NCI-H748 (cell line): ENCODE data around the gene PPP1R14B.

Experiments used
- DNase-seq: peaks from one replicate; lab custom pipeline; 2025; ENCODE audit not compliant: unreplicated experiment; lab: John Stamatoyannopoulos, UW

The PPP1R14B gene

DNA sequence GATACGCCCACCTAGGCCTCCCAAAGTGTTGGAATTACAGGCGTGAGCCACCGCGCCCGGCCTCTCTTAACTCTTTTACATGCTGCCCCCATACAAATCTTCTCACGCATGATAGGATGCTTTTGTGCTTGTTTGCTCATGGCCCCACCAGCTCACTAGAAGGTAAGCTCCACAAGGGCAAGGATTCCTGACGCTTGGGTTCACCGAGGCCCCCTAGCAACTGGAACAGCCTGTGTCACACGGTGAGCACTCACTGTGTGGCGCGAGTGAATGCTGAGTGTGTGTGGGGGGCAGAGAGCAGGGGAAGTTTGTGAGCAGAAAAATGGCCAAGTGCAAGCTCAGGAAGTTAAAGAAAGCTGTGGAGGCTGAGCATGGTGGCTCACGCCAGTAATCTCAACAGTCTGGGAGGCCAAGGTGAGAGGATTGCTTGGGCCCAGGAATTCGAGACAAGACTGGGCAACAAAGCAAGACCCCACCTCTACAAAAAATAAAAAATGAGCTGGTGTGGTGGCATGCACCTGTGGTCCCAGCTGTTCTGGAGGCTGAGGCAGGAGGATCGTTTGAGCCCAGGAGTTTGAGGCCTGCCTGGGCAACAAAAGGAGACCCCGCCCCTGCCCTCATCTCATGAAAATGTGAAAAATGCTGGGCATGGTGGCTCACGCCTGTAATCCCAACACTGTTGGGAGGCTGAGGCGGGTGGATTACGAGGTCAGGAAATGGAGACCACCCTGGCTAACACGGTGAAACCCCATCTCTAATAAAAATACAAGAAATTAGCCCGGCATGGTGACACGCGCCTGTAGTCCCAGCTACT is 35.4 kb upstream of the PPP1R14B start:
- no peak for DNase-seq

DNA sequence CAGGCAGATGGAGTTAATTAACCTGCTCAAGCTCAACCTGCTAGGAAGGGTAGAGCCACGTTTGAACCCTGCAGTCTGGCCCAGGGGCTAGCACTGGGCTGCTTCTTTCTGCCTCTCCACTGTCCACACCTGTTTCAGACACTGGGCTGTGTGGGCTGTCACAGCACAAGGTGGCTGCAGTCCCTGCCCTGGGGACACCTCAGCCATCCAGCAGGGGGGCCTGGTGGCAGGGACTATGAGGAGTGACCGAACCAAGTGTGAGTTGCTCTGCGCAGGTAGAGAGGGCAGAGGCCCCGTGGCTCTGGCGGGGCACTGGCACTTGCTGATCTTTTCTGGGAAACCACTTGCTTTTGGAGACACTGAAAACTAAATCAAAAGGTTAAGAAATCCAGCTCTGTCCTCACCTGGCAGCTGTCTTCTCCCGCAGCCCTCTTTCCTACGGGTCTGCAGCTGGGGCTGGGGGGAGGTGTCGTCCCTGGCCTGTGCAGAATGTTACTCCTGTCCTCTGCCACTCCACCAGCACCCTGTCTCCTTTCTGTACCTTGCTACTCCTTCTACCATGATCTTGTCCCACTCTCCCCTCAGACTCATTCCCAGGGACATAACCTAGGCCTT is 31.9 kb upstream of the PPP1R14B start:
- DNase-seq = no peak

DNA sequence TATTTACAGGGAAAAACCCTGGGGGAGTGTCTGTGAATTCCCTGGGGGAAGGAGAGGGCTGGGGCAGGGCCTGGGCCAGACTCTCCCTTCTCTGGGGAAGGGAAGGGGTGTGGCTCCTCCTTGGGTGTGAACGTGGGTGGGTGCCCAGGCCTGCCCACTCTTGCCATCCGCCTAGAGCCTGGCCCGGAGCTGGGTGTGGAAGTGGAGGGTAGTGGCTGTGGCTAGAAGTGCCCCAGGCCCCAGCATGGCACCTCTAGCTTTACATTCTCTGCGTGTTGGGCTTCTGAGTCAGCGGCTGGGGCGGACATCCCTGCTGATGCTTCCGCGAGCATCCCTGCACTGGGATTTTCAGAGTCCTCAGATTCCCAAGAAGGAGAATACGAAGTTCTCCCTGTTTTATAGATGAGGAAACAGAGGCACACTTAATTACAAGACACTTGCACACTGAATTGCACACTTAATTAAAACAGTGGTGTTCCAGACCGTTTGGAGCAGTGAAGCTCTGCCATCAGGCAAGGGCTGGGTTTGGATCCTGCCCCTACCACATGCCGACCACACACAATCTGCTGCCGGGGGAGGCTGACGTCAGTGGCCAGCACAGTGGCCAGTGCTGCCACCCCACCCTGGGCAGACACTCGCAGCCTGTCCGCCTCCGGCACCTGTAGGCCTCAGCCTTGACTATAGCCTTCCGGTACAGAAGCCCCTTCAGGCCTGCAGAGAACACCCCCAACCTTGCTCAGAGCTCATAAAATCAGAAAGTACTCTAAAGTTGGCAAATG is 30.1 kb upstream of the PPP1R14B start:
- no peak for DNase-seq

DNA sequence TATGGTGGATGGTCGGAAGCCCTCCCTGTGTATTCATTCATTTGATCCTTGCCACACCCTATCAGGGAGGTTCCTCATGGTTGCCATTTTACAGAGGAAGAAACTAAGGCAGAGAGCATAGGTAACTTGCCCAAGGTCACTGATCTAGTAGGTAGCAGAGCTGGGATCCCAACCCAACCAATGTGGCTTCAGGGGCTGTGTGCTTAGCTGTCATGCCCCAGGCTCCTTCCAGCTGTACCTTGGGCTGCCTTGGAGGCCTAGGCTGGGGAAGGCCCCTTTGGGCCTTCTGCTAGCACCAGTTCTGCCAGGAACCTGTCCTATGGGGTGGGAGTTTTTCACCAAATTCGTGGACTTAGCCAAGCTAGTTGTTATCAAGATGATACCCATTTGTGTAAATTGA is 29.1 kb upstream of the PPP1R14B start:
- DNase-seq = no peak

DNA sequence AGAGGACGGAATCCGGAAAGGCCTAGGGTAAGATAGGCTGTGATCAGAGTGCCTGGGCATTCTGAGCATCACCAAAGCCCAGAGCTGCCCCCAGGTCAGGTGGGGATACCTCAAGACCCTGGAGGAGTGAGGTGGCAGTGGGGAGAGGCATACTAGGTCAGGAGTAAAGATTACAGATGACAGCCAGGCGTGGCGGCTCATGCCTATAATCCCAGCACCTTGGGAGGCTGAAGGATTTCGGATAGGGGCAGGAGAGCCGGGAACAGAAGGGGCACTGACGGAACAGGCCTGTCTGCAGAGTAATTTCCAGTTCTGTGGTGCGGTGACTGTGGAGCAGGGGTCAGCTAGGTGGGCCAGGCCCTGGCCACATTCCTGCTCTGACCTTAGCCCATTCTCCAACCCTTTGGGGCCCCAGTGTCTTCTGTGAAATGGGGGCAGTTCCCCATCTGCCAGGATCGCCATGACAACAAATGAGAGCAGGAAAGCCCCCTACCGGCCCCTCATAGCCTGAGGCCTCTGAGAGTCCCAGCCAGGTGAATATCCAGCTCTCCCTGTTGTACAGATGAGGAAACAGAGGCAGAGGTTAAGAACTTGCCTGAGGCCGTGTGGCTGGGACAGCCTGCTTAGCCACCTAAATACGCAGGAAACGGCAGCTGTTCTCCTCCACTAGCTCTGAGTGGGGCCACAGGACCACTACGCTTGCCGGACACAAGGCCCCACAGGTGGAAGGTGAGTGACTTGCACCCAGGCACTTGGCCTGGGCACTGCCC is 28.5 kb upstream of the PPP1R14B start:
- DNase-seq = no peak

DNA sequence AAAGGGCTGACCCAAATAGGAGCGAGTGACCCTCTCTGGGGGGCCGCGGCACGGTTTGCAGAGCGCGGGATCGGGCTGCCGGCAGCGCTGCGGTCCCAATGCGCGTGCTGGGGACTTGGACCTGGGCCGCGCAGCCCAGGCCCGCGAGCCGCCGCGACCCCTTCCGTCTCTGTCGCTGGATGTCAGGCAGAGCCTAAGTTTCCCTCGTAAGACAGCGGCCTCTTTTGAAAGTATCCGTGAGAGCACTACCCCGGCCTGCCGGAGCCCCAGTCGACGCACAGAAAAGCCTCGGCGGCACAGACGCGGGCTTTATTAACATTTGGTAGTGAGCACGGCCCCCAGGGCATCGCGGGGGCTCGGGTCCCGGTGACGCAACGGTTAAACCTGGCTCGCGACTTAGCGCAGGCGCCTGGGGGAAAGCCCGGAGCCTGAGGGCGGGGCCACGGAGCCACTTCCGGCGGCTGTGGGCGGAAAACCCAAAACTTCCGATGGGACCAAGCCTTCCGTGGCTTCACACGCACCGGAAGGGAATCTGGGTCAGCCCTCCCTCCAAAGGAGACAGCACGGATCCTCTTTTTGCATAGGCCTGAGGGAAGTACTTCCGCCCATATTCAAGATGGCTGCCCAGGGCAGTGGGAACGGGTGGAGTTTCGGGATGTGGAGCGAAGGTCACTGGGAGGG is 22.9 kb upstream of the PPP1R14B start:
- peak; percentile 100 for DNase-seq

DNA sequence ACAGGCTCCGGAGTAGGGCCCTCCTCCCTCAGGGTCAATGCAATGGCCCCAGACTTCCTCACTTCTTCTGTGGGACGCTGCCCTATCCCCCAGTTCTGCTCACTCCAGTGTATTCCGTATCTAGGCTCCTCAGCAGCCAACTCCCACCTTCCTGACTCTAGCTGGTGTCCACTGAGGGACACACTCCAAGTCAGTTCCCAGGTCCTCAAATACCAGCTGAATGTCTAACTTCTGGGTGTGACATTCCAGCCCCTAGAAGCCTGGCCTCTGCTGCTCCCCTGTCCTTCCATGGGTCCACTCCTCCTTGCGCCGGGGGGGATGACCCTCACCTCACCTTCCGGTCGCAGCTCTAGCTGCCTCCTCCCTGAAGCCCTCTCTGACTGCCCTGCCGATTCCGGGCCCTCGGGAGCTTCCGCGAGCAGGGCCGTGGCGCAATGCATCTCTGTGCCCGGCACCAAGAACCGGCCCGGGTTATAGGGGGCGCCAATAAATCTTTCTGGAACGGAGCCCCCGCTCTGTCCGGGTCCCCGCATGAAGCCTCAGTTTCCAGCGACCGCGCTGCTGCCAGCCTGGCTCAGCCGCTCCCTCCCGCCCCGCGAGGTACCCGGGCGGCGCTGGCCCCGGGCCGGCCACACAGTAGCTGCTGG is 22.3 kb upstream of the PPP1R14B start:
- peak; percentile 52 for DNase-seq

DNA sequence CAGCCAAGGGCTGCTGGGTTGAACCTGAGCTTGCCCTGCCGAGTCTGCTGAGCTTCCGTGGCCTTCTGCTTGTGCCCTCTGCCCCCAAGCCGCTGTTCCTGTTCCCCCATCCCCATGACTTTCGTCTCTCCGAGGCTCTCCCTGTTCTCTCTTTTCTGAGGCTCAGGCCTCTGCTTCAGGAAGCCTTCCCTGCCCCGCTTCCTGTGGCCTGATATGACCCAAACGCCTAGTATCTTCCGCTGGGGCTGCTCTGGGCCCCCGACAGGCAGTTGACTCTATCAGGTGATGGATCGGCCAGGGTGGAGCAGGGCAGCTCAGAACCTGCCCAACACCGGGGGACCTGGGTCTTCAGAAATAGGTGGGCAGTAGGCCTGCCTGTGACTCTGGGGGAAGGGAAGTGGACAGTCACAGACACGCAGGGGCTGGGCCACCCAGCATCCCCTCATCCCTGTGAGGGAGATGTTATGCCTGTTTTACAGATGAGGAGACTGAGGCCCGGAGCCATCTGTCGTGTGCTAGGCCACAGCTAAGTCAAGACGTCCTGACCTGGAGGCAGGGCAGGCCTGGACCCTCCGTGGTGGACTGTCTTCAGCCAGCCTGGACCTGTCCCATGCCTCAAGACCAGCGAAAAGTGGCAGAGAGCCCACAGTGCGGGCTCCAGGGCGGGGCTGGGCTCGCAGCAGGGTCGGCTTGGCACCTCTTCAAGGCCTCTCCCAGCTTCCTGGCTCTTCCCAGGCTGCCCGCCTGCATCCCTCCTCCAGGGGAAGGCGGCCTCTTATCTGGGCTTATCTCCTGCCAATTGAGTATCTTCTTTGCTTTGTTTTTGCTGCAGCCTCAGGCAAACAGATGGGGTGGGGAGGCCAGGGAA is 21.5 kb upstream of the PPP1R14B start:
- DNase-seq = peak; percentile 39

DNA sequence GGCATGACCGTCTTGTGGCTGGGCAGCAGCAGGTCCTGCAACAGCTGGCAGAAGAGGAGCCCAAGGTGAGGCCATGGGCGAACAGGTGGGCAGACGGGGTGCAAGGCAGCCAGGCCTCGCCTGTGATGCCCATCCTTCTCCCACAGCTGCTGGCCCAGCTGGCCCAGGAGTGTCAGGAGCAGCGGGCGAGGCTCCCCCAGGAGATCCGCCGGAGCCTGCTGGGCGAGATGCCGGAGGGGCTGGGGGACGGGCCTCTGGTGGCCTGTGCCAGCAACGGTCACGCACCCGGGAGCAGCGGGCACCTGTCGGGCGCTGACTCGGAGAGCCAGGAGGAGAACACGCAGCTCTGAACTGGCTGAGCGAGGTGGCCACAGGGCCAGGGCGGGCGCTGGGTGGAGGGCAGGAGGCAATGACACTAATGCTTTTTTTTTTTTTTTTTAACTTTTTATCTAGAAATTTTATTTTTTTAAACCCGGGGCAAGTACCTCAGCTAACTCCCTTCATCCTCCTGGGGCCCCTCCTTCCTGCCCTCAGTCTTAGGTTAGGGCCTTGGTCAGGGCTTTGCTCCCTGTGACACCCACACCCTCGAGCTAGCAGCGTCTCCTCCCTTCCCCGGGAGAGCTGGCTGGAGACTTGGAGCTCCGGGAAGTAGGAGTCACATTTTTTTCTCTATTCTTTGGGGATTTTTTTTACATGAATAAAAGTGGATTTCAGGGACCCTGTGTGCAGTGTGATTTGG is 20.6 kb upstream of the PPP1R14B start:
- DNase-seq = no peak

DNA sequence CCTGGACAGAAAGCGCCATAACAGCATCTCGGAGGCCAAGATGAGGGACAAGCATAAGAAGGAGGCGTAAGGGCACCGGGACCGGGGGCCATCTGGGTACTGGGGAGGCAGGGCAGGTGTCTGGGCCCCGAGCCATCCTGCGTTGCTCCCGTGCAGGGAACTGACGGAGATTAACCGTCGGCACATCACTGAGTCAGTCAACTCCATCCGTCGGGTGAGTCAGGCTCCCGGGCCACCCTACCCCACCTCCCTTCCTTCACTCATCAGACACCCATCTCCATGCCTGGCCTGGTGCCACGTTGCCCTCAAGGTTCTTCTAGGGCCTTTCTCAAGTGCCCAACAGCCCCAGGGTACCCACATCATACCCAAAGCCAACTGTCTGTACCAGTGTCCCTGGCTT is 19.6 kb upstream of the PPP1R14B start:
- DNase-seq = no peak

DNA sequence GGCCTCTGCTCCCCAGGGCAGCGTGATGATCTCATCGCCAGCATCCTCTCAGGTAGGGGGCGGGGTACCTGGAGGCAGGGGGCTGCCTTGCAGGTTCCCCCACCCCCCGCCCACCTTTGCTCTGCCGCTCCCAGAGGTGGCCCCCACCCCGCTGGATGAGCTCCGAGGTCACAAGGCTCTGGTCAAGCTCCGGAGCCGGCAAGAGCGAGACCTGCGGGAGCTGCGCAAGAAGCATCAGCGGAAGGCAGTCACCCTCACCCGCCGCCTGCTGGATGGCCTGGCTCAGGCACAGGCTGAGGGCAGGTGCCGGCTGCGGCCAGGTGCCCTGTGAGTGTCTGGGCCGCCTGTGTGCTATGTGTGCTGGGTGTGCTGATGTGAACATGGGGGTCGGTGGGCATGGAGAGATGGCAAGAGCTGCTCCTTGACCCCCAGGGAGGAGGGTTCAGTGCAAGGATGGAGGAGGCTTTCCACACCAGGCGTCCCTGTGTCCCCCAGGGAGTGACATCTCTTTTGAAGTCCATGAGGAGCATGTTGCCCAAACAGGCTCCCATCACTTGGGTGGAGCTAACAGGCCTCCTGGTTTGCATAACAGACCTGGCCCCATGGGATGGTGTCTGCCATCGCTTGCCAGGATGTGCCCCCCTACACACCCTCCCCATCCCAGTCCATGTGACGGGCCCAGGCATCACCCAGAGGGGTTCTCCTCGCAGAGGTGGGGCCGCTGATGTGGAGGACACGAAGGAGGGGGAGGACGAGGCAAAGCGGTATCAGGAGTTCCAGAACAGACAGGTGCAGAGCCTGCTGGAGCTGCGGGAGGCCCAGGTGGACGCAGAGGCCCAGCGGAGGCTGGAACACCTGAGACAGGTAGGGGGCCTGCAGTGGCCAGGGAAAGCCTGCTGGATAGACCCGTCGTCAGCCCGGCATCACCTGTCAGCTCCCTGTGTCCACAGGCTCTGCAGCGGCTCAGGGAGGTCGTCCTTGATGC is 18.7 kb upstream of the PPP1R14B start:
- no peak for DNase-seq

DNA sequence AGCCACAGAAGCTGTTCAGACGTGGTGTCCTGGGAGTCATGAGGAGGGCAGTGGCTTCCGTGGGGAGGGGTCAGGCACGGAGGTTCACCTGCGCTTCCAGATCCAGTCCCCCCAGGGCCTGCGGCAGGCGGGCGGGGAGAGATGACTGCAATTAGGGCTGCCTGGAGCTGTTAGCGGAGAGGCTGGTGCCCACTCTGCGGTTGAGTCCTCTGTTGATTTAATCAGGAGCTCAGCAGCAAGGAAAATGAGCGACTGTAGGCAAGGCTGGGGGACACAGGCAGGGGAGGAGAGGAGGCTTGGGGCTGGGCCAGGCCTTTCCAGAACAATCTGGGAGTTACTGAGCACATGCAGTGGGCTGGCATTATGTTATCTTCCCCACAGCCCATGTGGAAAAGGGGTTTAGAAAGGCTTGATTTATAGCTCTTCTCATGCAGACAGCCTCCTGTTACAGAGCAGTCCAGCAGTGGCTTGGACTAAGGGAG is 17.7 kb upstream of the PPP1R14B start:
- no peak for DNase-seq

DNA sequence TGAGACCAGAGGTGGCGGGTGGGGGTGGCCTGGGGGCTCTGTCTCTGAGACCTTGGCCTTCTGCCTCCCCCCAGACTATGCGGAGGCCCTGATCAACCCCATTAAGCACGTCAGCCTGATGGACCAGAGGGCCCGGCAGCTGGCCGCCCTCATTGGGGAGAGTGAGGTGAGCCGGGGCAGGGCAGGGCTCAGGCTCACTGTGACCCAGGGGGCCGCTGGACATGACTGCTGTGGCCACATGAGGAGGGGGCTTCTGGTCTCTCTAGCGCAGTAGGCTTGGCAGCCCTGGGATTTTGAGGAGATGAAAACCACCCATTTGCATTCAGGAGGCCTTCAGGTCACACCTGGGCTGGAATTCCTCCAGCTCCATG is 17.2 kb upstream of the PPP1R14B start:
- no peak for DNase-seq

DNA sequence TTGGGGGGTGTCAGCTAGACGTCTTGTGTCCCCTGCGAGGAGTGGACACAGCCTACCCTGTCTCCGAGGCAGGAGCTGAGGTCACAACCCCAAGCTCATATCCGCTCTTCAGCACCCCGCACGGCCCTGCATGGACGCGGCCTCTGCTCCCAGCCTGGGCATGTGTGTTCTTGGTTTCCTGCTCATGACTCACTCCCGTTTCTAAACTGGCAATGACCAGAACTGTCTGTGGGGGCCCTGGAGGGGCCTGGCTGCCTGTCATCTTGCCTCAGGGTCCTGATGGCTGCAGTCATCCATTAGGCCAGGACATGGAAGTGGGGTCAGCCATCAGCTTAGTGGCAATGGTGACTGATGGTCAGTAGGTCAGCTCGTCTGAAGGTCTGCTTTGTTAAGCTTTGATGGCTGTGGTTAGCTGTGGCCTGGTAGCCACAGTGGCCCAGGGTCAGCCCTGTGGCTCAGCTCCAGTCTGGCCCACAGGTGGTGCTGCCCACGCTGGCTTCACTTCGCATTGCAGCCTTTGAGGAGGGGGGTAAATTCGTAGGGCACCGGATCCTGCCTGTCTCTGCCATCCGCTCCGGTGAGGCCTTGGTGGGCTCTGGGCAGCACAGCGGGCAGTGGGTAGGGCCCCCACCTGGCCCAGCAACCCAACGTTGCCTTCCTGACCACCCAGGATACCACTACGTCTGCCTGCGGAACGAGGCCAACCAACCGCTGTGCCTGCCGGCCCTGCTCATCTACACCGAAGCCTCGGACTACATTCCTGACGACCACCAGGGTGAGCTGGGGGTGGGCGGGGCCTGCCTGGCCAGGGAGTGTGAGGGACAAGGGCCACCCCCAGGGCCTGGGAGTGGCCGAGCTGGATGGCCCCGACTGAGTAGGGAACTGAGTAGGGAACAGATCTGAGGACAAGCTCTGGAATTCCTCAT is 16.5 kb upstream of the PPP1R14B start:
- no peak for DNase-seq

DNA sequence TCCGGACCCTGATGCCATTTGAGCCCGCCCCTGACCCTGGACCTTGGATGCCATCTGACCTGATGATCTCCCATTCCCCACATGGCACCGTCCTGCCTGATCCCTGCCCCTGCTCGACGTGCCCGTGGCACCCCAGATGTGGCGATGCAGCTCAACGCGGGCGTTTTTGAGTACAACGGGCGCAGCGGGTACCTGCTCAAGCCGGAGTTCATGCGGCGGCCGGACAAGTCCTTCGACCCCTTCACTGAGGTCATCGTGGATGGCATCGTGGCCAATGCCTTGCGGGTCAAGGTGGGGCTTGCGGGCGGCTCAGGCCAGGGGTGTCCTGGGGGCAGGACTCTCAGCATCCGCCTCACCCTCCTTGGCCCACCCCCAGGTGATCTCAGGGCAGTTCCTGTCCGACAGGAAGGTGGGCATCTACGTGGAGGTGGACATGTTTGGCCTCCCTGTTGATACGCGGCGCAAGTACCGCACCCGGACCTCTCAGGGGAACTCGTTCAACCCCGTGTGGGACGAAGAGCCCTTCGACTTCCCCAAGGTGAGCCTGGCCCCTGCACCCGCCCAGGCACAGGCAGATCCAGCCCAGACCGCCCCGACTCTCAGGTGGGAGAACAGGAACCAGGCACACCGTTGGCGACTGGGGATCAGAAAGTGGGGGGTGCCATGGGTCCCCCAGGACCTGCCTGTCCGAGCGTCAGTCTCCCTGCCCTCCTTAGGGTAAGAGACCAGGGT is 15.7 kb upstream of the PPP1R14B start:
- no peak for DNase-seq
